ENCODE measurements around the gene RPL7A. TPM values are rescaled to one million over a fixed set of nuclear protein-coding genes. Genes with fewer than 3 reads are reported as not detected.

RPL7A gene
- total RNA-seq, 1 experiment from 2014 or later: 1,156 TPM

- intact Hi-C loops (cut with micrococcal nuclease): no loop called here
- CTCF ChIA-PET: interaction anchor here (1.0 kb wide), 1 partner anchor 93 kb away, joined by 3 read pairs; no protein-coding TSS in a partner anchor
- H3K36me3 ChIP-seq (ENCODE audit: low read depth, low read length): peaks cover 23% of the 10 kb centered on the region
- POLR2A ChIA-PET (ENCODE audit: unreplicated experiment): no interaction called here
- H3K27ac ChIP-seq (ENCODE audit: low read length): no peak overlapping the region
- no peaks in the 10 kb centered on the region for H4K20me1 ChIP-seq (ENCODE audit: low read length)
- H2AFZ ChIP-seq (ENCODE audit: low read length): no peak overlapping the region
- BruUV-seq (replicated peaks): no TSS peak
- TF ChIP-seq CTCF (conservative IDR thresholded peaks at IDR 0.05; ENCODE audit: low read depth, low read length) (no peak), EZH2phosphoT487 (IDR thresholded peaks at IDR 0.05; ENCODE audit: borderline replicate concordance, low read length) (no peak), EZH2 (IDR thresholded peaks at IDR 0.05; ENCODE audit: low read length, unreplicated experiment) (no peak)
- no peak for ATAC-seq
- no peak overlapping the region for H3K9ac ChIP-seq (ENCODE audit: low read length)
- H3K4me3 ChIP-seq (ENCODE audit: low read length): no peak overlapping the region
- H3F3A ChIP-seq (ENCODE audit: low read length, unreplicated experiment): no peaks in the 10 kb centered on the region
- H3K27me3 ChIP-seq (ENCODE audit: low read length): no peaks in the 10 kb centered on the region
- H3K9me3 ChIP-seq (ENCODE audit: low read length): no peaks in the 10 kb centered on the region
- no peaks in the 10 kb centered on the region for H3K9me2 ChIP-seq (replicated peaks; ENCODE audit: low read length)
- H3K79me2 ChIP-seq (ENCODE audit: low read length): peaks cover 27% of the 10 kb centered on the region
- no peak overlapping the region for H3K4me2 ChIP-seq (ENCODE audit: low read length)
- peaks cover 12% of the 10 kb centered on the region for H3K4me1 ChIP-seq (ENCODE audit: insufficient read depth, low read length)
- DNase-seq: no peak
Observed at GRCh38 chr9:133331221-133331620, 16.8 kb upstream of the RPL7A start.

- H4K20me1 ChIP-seq (ENCODE audit: low read length): no peaks in the 10 kb centered on the region
- no peak overlapping the region for H3K4me2 ChIP-seq (ENCODE audit: low read length)
- ChIA-PET CTCF (no interaction called here), POLR2A (ENCODE audit: unreplicated experiment) (no interaction called here)
- H3K27ac ChIP-seq (ENCODE audit: low read length): no peak overlapping the region
- H3K9me2 ChIP-seq (replicated peaks; ENCODE audit: low read length): no peaks in the 10 kb centered on the region
- peaks cover 23% of the 10 kb centered on the region for H3K36me3 ChIP-seq (ENCODE audit: low read depth, low read length)
- DNase-seq (no peak), ATAC-seq (no peak)
- no peak overlapping the region for H3K4me3 ChIP-seq (ENCODE audit: low read length)
- H3K4me1 ChIP-seq (ENCODE audit: insufficient read depth, low read length): peaks cover 17% of the 10 kb centered on the region
- no peaks in the 10 kb centered on the region for H3K27me3 ChIP-seq (ENCODE audit: low read length)
- H3K79me2 ChIP-seq (ENCODE audit: low read length): peaks cover 27% of the 10 kb centered on the region
- no peaks in the 10 kb centered on the region for H3K9me3 ChIP-seq (ENCODE audit: low read length)
- intact Hi-C loops (cut with micrococcal nuclease): no loop called here
- H2AFZ ChIP-seq (ENCODE audit: low read length): no peak overlapping the region
- no peaks in the 10 kb centered on the region for H3F3A ChIP-seq (ENCODE audit: low read length, unreplicated experiment)
- BruUV-seq (replicated peaks): no TSS peak
- no peak overlapping the region for H3K9ac ChIP-seq (ENCODE audit: low read length)
- no peak for TF ChIP-seq EZH2 (IDR thresholded peaks at IDR 0.05; ENCODE audit: low read length, unreplicated experiment)
- TF ChIP-seq CTCF (conservative IDR thresholded peaks at IDR 0.05; ENCODE audit: low read depth, low read length): no peak
- TF ChIP-seq EZH2phosphoT487 (IDR thresholded peaks at IDR 0.05; ENCODE audit: borderline replicate concordance, low read length): no peak
Observed at GRCh38 chr9:133331641-133332380, 16.2 kb upstream of the RPL7A start.

- Histone ChIP-seq H4K20me1 (ENCODE audit: low read length) (no peaks in the 10 kb centered on the region), H3K9ac (ENCODE audit: low read length) (no peak overlapping the region), H2AFZ (ENCODE audit: low read length) (no peak overlapping the region), H3K9me2 (replicated peaks; ENCODE audit: low read length) (no peaks in the 10 kb centered on the region), H3K36me3 (ENCODE audit: low read depth, low read length) (peaks cover 23% of the 10 kb centered on the region), H3K4me3 (ENCODE audit: low read length) (no peak overlapping the region), H3F3A (ENCODE audit: low read length, unreplicated experiment) (no peaks in the 10 kb centered on the region), H3K9me3 (ENCODE audit: low read length) (no peaks in the 10 kb centered on the region), H3K27me3 (ENCODE audit: low read length) (no peaks in the 10 kb centered on the region), H3K27ac (ENCODE audit: low read length) (no peak overlapping the region), H3K4me2 (ENCODE audit: low read length) (no peak overlapping the region), H3K4me1 (ENCODE audit: insufficient read depth, low read length) (peaks cover 17% of the 10 kb centered on the region), H3K79me2 (ENCODE audit: low read length) (peaks cover 27% of the 10 kb centered on the region)
- intact Hi-C loops (cut with micrococcal nuclease): no loop called here
- ATAC-seq: no peak
- ChIA-PET POLR2A (ENCODE audit: unreplicated experiment) (no interaction called here), CTCF (no interaction called here)
- no peak for TF ChIP-seq EZH2 (IDR thresholded peaks at IDR 0.05; ENCODE audit: low read length, unreplicated experiment)
- TF ChIP-seq CTCF (conservative IDR thresholded peaks at IDR 0.05; ENCODE audit: low read depth, low read length): no peak
- no peak for TF ChIP-seq EZH2phosphoT487 (IDR thresholded peaks at IDR 0.05; ENCODE audit: borderline replicate concordance, low read length)
- no TSS peak for BruUV-seq (replicated peaks)
- DNase-seq: no peak
Observed at GRCh38 chr9:133332381-133332730, 15.7 kb upstream of the RPL7A start.
